SH-SY5Y (cell line): ENCODE results near the gene NOTCH3.

ENCODE experiments used
- GATA2 ChIP-seq: IDR thresholded peaks from 2 replicates; pipeline ENCODE4 v1.6.1; 2011; ENCODE audit warnings: mild to moderate bottlenecking, low read depth, low read length
- GATA3 ChIP-seq: IDR thresholded peaks from 2 replicates; pipeline ENCODE4 v1.6.1; 2011; ENCODE audit warnings: low read depth, mild to moderate bottlenecking, low read length, moderate library complexity

GRCh38 chr19:15184776-15185175 is 16.0 kb downstream of the NOTCH3 start:
- no peak for TF ChIP-seq GATA3
- TF ChIP-seq GATA2: no peak
